B cell (primary cell): ENCODE data around the gene POLR2C. TPM values are rescaled to one million over a fixed set of nuclear protein-coding genes. Genes with fewer than 3 reads are reported as not detected.

Source experiments
- ATAC-seq: fragments of 200-7000 bp; cut with Tn5 transposase; one replicate; pipeline ENCODE4 v1.10.0; 2021; ENCODE audit warnings: low read depth, mild to moderate bottlenecking, moderate number of reproducible peaks, moderate library complexity
- CTCF ChIA-PET: fragments of 350-600 bp; sonication (Branson Sonifier 250); formaldehyde crosslinking; loops from one replicate; lab custom pipeline; 2021; ENCODE audit warnings: antibody characterized with exemption, inconsistent platforms; lab: Charles Lee
- POLR2A ChIA-PET: fragments of 350-600 bp; sonication (Branson Sonifier 250); formaldehyde crosslinking; loops from one replicate; lab custom pipeline; 2021; ENCODE audit warnings: antibody characterized with exemption; lab: Charles Lee
- DNase-seq: peaks from one replicate; pipeline ENCODE4 v3.0.0; 2013
- H2AFZ ChIP-seq: 2 replicates; pipeline ENCODE4 v1.6.1; 2012; ENCODE audit warnings: mild to moderate bottlenecking, low read depth, low read length; ENCODE audit not compliant: insufficient read depth, poor library complexity, severe bottlenecking
- H3K27ac ChIP-seq, 2 donors: 1 replicate in 1 of 2; 2 replicates in 1 of 2; pipeline ENCODE4 v1.5.1; 2012 to 2013; ENCODE audit warnings: low read length in 2 of 2, mild to moderate bottlenecking in 2 of 2, moderate library complexity in 1 of 2
- H3K27me3 ChIP-seq, 4 experiments: fragments of 200-600 bp in 1 of 4; sonication (generic) in 1 of 4; replicated peaks in 1 of 4; 1 replicate in 2 of 4; 2 replicates in 2 of 4; pipeline versions ENCODE4 v1.6.1 to v1.7.0; 2013 to 2016; ENCODE audit warnings: low read length in 3 of 4, mild to moderate bottlenecking in 2 of 4, mixed read lengths in 1 of 4, moderate library complexity in 1 of 4; ENCODE audit not compliant: insufficient read depth in 4 of 4, control insufficient read depth in 3 of 4; ENCODE audit errors: control extremely low read depth in 1 of 4
- H3K36me3 ChIP-seq, 2 experiments: replicated peaks in 1 of 2; 1 replicate in 1 of 2; 2 replicates in 1 of 2; pipeline versions ENCODE4 v1.6.1 to v1.7.1; 2013; ENCODE audit warnings: low read length in 1 of 2; ENCODE audit not compliant: insufficient read depth in 2 of 2, control insufficient read depth in 1 of 2; ENCODE audit errors: control extremely low read depth in 1 of 2, extremely low read depth in 1 of 2
- H3K4me1 ChIP-seq, 2 donors: fragments of 200-600 bp in 1 of 2; sonication (generic) in 1 of 2; 1 replicate in 1 of 2; 2 replicates in 1 of 2; pipeline versions ENCODE4 v1.5.1 to v1.6.1; 2013 to 2017; ENCODE audit warnings: low read length in 2 of 2; ENCODE audit not compliant: control insufficient read depth in 2 of 2, insufficient read depth in 2 of 2
- H3K4me2 ChIP-seq: replicated peaks from 2 replicates; pipeline ENCODE3; 2012; ENCODE audit warnings: mild to moderate bottlenecking, low read depth, low read length; ENCODE audit not compliant: poor library complexity, severe bottlenecking
- H3K4me3 ChIP-seq, 5 experiments: fragments of 200-600 bp in 1 of 5; sonication (generic) in 1 of 5; 1 replicate in 3 of 5; 2 replicates in 2 of 5; pipeline versions ENCODE4 v1.5.1 to v1.7.0; 2011 to 2016; ENCODE audit warnings: low read length in 4 of 5, mild to moderate bottlenecking in 4 of 5, low read depth in 2 of 5, control low read depth in 1 of 5, moderate library complexity in 1 of 5; ENCODE audit not compliant: insufficient read depth in 1 of 5; ENCODE audit errors: control extremely low read depth in 1 of 5, extremely low read depth in 1 of 5
- H3K79me2 ChIP-seq: fragments of 200-600 bp; sonication (generic); one replicate; pipeline ENCODE4 v1.6.0; 2016; ENCODE audit warnings: low read length; ENCODE audit not compliant: control insufficient read depth, insufficient read depth
- H3K9ac ChIP-seq: fragments of 200-600 bp; sonication (generic); 2 replicates; pipeline ENCODE4 v1.6.1; 2017; ENCODE audit warnings: mild to moderate bottlenecking, low read length, moderate library complexity
- H3K9me3 ChIP-seq, 3 donors: one replicate each; pipeline versions ENCODE4 v1.6.1 to v1.7.1; 2013; ENCODE audit warnings: low read length in 2 of 3; ENCODE audit not compliant: control insufficient read depth in 2 of 3, insufficient read depth in 1 of 3; ENCODE audit errors: control extremely low read depth in 1 of 3
- H4K20me1 ChIP-seq: 2 replicates; pipeline ENCODE4 v1.6.0; 2012; ENCODE audit warnings: mild to moderate bottlenecking, low read length; ENCODE audit not compliant: insufficient read depth, control insufficient read depth, poor library complexity, severe bottlenecking
- H3K27ac Mint-ChIP-seq: one replicate; pipeline ENCODE4 v1.8.0; 2021; ENCODE audit warnings: mixed read lengths
- H3K27me3 Mint-ChIP-seq: one replicate; pipeline ENCODE4 v1.8.0; 2021; ENCODE audit warnings: mixed read lengths
- H3K4me1 Mint-ChIP-seq: one replicate; pipeline ENCODE4 v1.8.0; 2021; ENCODE audit warnings: mixed read lengths
- H3K4me3 Mint-ChIP-seq: one replicate; pipeline ENCODE4 v1.8.0; 2021; ENCODE audit warnings: mixed read lengths
- H3K9me3 Mint-ChIP-seq: one replicate; pipeline ENCODE4 v1.8.0; 2022; ENCODE audit warnings: mixed read lengths; ENCODE audit not compliant: insufficient read depth
- EZH2 ChIP-seq: IDR thresholded peaks from 2 replicates; pipeline ENCODE4 v1.6.1; 2012; ENCODE audit warnings: borderline replicate concordance, low read depth, mild to moderate bottlenecking, moderate library complexity, low read length; ENCODE audit not compliant: insufficient read depth, poor library complexity, severe bottlenecking
- WGBS: methylation state at CpG from one replicate; pipeline ENCODE4 v1.1.5; 2013; ENCODE audit warnings: missing lambda C conversion rate; ENCODE audit not compliant: insufficient coverage; 5-methylcytosine and 5-hydroxymethylcytosine counted together
- intact Hi-C: fragments of 100-400 bp; cut with micrococcal nuclease; formaldehyde crosslinking; loops from one replicate; pipeline ENCODE4 v1.10.0; 2022
- polyA plus RNA-seq: library from polyadenylated mRNA; depleted of rRNA; stranded (reverse); fragments of >200 nt; gene quantifications from 2 replicates; pipeline ENCODE4 v1.2.3, GENCODE V29; 2012
- total RNA-seq, 2 donors: library from RNA; stranded (reverse); fragments of 120-200 nt in 1 of 2; gene quantifications; 1 replicate in 1 of 2; 2 replicates in 1 of 2; pipeline versions ENCODE4 v1.2.3 to v1.2.4, GENCODE V29; 2013 to 2022
- TF ChIP-seq, protein P1 (sequence below): fragments of 200-600 bp; IDR thresholded peaks from one replicate; pipeline ENCODE4 v1.8.0; 2022; ENCODE audit warnings: antibody characterized with exemption, mild to moderate bottlenecking

POLR2C gene
- total and polyA plus RNA-seq, 2 donors (not counting 1 experiment from before 2014, with no cell fraction given), result 57.8 to 70.1 TPM

GRCh38 chr16:57474671-57475661 is 12.5 kb downstream of the POLR2C start:
- peaks cover 0 to 26% of the 10 kb centered on the region in 2 experiments for H3K36me3 ChIP-seq
- ChIA-PET CTCF (interaction anchor here (0.6 to 2.2 kb wide), 11 partner anchors 11 to 293 kb away, joined by 3 to 14 read pairs (median 4); partner anchors contain the start of genes ARL2BP, CCDC102A, DOK4 and POLR2C), POLR2A (interaction anchor here (0.7 to 0.8 kb wide), 2 partner anchors 27 to 575 kb away, joined by 3 to 17 read pairs; no protein-coding TSS in a partner anchor)
- Mint-ChIP-seq H3K27ac (no peak overlapping the region), H3K9me3 (no peaks in the 10 kb centered on the region), H3K27me3 (peaks cover 4% of the 10 kb centered on the region), H3K4me3 (no peak overlapping the region), H3K4me1 (peaks cover 33% of the 10 kb centered on the region)
- no peaks in the 10 kb centered on the region for H4K20me1 ChIP-seq
- H3K4me1 ChIP-seq, result peaks cover 33 to 47% of the 10 kb centered on the region in 2 donors
- no peak overlapping the region for H3K4me3 ChIP-seq
- H3K4me2 ChIP-seq, result peak overlapping the region; percentile 57
- intact Hi-C loops, result loop anchor here (5.0 kb wide), 1 partner anchor 102 kb away; no protein-coding TSS in a partner anchor
- DNase-seq (no peak), ATAC-seq (no peak)
- WGBS, result 71% methylated on average over 29 of the region's 30 CpGs
- H2AFZ ChIP-seq, result no peak overlapping the region
- no peak overlapping the region for H3K27ac ChIP-seq
- no peak overlapping the region for H3K9ac ChIP-seq
- no peaks in the 10 kb centered on the region for H3K79me2 ChIP-seq
- peaks cover 0 to 10% (median 0%) of the 10 kb centered on the region in 4 experiments for H3K27me3 ChIP-seq
- TF ChIP-seq, protein P1, sequence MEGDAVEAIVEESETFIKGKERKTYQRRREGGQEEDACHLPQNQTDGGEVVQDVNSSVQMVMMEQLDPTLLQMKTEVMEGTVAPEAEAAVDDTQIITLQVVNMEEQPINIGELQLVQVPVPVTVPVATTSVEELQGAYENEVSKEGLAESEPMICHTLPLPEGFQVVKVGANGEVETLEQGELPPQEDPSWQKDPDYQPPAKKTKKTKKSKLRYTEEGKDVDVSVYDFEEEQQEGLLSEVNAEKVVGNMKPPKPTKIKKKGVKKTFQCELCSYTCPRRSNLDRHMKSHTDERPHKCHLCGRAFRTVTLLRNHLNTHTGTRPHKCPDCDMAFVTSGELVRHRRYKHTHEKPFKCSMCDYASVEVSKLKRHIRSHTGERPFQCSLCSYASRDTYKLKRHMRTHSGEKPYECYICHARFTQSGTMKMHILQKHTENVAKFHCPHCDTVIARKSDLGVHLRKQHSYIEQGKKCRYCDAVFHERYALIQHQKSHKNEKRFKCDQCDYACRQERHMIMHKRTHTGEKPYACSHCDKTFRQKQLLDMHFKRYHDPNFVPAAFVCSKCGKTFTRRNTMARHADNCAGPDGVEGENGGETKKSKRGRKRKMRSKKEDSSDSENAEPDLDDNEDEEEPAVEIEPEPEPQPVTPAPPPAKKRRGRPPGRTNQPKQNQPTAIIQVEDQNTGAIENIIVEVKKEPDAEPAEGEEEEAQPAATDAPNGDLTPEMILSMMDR, result no peak
- no peak for TF ChIP-seq EZH2
- no peaks in the 10 kb centered on the region for H3K9me3 ChIP-seq
